ENCODE data around the gene CCNK.

DNA sequence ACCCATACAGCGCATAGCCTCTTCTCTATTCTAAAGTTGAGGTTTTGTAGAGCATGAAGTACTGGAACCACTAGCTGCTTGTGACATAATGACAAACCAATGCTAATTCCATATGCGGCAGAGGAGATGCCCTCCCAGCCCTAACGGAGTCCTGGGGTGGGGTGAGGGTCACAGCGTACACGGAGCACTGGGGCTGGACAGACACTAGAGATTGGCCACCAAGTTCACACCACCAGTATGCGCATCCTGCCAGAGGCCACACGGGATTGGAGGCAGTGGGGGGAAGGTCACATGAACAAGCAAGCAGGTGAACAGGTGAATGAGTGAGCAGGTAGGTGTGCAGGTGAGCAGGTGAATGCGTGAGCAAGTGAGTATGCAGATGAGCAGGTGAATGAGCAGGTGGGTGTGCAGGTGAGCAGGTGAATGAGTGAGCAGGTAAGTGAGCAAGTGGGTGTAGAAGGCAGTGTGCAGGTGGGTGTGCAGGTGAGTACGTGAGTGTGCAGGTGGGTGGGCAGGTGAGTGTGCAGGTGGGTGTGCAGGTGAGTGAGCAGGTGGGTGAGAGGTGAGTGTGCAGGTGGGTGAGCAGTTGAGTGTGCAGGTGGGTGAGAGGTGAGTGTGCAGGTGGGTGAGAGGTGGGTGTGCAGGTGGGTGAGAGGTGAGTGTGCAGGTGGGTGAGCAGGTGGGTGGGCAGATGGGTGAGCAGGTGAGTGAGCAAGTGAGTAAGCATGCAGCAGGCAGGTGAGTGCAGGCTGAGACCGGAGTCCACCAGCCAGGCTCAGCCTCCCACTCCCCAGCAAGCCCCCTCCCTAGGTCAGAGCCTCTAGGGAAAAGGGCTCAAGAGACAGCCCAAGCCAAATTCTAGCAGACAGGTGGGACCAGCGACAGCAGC is 70.1 kb downstream of the CCNK start:
- TF ChIP-seq NR1H2 (CRISPR knock-in tag; IDR thresholded peaks at IDR 0.05; ENCODE audit: borderline replicate concordance, low read depth) (no peak), ZMYM4 (CRISPR knock-in tag; IDR thresholded peaks at IDR 0.05) (no peak), HNRNPK (IDR thresholded peaks at IDR 0.05; ENCODE audit: low read depth, low read length, poor library complexity, severe bottlenecking) (no peak), TAF1 (CRISPR knock-in tag; IDR thresholded peaks at IDR 0.05) (no peak)
- TF ChIP-seq, protein P1, sequence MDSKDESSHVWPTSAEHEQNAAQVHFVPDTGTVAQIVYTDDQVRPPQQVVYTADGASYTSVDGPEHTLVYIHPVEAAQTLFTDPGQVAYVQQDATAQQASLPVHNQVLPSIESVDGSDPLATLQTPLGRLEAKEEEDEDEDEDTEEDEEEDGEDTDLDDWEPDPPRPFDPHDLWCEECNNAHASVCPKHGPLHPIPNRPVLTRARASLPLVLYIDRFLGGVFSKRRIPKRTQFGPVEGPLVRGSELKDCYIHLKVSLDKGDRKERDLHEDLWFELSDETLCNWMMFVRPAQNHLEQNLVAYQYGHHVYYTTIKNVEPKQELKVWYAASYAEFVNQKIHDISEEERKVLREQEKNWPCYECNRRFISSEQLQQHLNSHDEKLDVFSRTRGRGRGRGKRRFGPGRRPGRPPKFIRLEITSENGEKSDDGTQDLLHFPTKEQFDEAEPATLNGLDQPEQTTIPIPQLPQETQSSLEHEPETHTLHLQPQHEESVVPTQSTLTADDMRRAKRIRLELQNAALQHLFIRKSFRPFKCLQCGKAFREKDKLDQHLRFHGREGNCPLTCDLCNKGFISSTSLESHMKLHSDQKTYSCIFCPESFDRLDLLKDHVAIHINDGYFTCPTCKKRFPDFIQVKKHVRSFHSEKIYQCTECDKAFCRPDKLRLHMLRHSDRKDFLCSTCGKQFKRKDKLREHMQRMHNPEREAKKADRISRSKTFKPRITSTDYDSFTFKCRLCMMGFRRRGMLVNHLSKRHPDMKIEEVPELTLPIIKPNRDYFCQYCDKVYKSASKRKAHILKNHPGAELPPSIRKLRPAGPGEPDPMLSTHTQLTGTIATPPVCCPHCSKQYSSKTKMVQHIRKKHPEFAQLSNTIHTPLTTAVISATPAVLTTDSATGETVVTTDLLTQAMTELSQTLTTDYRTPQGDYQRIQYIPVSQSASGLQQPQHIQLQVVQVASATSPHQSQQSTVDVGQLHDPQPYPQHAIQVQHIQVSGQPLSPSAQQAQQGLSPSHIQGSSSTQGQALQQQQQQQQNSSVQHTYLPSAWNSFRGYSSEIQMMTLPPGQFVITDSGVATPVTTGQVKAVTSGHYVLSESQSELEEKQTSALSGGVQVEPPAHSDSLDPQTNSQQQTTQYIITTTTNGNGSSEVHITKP (CRISPR knock-in tag; IDR thresholded peaks at IDR 0.05; ENCODE audit: low read depth), result no peak
- TF ChIP-seq, protein P2, sequence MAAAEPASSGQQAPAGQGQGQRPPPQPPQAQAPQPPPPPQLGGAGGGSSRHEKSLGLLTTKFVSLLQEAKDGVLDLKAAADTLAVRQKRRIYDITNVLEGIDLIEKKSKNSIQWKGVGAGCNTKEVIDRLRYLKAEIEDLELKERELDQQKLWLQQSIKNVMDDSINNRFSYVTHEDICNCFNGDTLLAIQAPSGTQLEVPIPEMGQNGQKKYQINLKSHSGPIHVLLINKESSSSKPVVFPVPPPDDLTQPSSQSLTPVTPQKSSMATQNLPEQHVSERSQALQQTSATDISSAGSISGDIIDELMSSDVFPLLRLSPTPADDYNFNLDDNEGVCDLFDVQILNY (CRISPR knock-in tag; conservative IDR thresholded peaks at IDR 0.05), result no peak
- TF ChIP-seq, protein P3, sequence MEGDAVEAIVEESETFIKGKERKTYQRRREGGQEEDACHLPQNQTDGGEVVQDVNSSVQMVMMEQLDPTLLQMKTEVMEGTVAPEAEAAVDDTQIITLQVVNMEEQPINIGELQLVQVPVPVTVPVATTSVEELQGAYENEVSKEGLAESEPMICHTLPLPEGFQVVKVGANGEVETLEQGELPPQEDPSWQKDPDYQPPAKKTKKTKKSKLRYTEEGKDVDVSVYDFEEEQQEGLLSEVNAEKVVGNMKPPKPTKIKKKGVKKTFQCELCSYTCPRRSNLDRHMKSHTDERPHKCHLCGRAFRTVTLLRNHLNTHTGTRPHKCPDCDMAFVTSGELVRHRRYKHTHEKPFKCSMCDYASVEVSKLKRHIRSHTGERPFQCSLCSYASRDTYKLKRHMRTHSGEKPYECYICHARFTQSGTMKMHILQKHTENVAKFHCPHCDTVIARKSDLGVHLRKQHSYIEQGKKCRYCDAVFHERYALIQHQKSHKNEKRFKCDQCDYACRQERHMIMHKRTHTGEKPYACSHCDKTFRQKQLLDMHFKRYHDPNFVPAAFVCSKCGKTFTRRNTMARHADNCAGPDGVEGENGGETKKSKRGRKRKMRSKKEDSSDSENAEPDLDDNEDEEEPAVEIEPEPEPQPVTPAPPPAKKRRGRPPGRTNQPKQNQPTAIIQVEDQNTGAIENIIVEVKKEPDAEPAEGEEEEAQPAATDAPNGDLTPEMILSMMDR (CRISPR knock-in tag; IDR thresholded peaks at IDR 0.05), result no peak; the same call in 1 of the 2 replicates

Data from HepG2 (cell line).